GM10266 (cell line): ENCODE data around the gene APLP1.

Source experiments
- DNase-seq: peaks from one replicate; pipeline ENCODE4 v3.0.0; 2012; ENCODE audit errors: extremely low spot score
- TF ChIP-seq, protein P1 (sequence below): IDR thresholded peaks from 2 replicates; pipeline ENCODE4 v1.5.1; 2012; ENCODE audit warnings: mild to moderate bottlenecking, low read depth; ENCODE audit not compliant: control insufficient read depth, insufficient read depth; ENCODE audit errors: missing control alignments

The APLP1 gene

DNA sequence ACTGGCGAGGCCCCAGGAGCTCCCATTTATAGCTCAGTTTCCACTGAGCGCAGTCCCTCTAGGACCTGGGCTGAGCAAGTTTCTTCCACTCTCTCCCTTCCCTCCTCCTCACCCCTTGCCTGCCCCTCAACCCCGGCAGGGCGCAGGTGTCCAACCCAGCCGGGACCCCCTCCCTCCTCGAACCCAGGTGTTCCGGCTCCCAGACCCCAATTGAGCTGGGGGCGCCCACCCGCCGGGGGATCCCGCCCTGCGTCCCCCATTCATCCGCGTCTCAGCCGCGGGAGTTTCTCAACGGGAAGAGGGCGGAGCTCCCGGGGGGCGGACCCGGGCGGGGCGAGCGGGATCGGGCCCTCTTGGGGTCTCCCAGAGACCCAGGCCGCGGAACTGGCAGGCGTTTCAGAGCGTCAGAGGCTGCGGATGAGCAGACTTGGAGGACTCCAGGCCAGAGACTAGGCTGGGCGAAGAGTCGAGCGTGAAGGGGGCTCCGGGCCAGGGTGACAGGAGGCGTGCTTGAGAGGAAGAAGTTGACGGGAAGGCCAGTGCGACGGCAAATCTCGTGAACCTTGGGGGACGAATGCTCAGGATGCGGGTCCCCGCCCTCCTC, 11.7 kb upstream of the APLP1 start, which contains the start of gene KIRREL2:
TSS of gene KIRREL2 (plus strand) at position 366 of the 604 bp plus-strand sequence. CDS start at position 575, 209 bp downstream.
- DNase-seq, result peak; percentile 68
- TF ChIP-seq, protein P1, sequence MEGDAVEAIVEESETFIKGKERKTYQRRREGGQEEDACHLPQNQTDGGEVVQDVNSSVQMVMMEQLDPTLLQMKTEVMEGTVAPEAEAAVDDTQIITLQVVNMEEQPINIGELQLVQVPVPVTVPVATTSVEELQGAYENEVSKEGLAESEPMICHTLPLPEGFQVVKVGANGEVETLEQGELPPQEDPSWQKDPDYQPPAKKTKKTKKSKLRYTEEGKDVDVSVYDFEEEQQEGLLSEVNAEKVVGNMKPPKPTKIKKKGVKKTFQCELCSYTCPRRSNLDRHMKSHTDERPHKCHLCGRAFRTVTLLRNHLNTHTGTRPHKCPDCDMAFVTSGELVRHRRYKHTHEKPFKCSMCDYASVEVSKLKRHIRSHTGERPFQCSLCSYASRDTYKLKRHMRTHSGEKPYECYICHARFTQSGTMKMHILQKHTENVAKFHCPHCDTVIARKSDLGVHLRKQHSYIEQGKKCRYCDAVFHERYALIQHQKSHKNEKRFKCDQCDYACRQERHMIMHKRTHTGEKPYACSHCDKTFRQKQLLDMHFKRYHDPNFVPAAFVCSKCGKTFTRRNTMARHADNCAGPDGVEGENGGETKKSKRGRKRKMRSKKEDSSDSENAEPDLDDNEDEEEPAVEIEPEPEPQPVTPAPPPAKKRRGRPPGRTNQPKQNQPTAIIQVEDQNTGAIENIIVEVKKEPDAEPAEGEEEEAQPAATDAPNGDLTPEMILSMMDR, result no peak

DNA sequence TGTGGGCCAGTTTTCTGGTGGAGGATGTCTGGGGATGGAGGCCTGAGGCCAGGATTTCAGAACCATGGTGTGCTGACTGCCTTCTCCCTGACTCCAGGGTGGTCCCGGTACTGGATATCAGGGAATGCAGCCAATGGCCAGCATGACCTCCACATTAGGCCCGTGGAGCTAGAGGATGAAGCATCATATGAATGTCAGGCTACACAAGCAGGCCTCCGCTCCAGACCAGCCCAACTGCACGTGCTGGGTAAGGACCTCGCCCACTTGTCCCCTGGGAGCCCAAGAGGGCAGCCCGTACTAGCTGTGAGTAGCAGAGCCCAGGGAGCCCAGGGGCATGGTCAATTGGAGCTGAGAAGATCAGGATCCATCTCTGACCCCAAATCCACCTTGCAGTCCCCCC, 10.1 kb upstream of the APLP1 start:
- no peak for DNase-seq
- TF ChIP-seq, protein P1, result no peak

- DNase-seq, result no peak
- TF ChIP-seq, protein P1, result no peak
Measured at GRCh38 chr19:35859414-35859813, 9.0 kb upstream of the APLP1 start.

GRCh38 chr19:35860436-35860817, 7.9 kb upstream of the APLP1 start:
- no peak for DNase-seq
- TF ChIP-seq, protein P1, result no peak

GRCh38 chr19:35860818-35861639, 7.3 kb upstream of the APLP1 start:
- TF ChIP-seq, protein P1, result no peak
- no peak for DNase-seq

DNA sequence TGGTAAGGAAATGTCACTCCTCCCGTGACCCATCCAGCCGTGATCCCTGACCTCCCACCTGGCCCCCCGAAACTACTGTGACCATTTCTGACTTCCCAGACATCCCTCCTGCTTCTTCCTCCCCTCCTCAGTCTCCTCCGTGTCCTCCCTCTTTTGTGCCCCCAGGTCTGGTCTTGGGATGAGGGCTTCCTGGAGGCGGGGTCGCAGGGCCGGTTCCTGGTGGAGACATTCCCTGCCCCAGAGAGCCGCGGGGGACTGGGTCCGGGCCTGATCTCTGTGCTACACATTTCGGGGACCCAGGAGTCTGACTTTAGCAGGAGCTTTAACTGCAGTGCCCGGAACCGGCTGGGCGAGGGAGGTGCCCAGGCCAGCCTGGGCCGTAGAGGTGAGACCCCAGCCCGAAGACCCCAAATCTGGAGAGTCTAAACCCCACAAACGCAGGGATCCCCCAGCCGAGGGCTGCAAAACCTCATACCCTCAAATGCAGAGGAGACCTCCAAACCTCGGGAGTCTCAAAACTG, 6.7 kb upstream of the APLP1 start:
- no peak for DNase-seq
- TF ChIP-seq, protein P1, result no peak

DNA sequence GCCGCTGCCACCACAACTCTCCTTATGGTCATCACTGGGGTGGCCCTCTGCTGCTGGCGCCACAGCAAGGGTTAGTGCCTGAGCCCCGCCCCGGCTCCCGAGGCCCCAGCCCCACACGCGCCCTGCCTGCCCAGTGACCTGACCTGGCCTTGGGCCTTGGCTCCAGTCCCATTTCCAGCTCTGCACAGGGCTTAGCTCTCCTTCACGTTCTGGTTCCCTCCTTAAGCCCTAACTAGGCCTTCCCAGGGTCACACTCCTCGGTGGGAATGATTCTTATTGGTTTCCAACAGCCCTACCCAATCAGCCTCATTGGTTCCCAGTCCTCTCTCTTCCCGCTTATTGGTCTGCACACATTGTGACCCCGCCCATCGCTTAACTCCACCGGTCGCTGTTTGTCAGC, 5.8 kb upstream of the APLP1 start:
- DNase-seq, result no peak
- TF ChIP-seq, protein P1, result no peak
